ENCODE measurements around the gene ZNF17. TPM values are rescaled to one million over a fixed set of nuclear protein-coding genes. Genes with fewer than 3 reads are reported as not detected.
A peak's percentile ranks its signal among the peaks of the same experiment; 100 is the strongest.

Gene ZNF17
- total RNA-seq, 1 experiment from 2014 or later: 5.1 TPM

GRCh38 chr19:57410877-57411671, at the start of gene ZNF17 (continued):
- no peak for TF ChIP-seq REST (IDR thresholded peaks at IDR 0.05; ENCODE audit: low read depth)

- 0 out of 4 replicates have a peak, but pooled peaks cover 0 to 8% of the 10 kb centered on the region in 2 experiments for H3K36me3 ChIP-seq (ENCODE audit: control insufficient read depth in 1 of 2, insufficient read depth in 2 of 2, low read length in 2 of 2)
- peak overlapping the region; percentile 40 to 76; a peak in 3 of 4 replicates for H3K4me3 ChIP-seq (replicated peaks in 1 of 2; ENCODE audit: low read depth in 1 of 2, low read length in 2 of 2)
- peaks cover 3 to 9% of the 10 kb centered on the region in 2 experiments; a peak in 3 of 4 replicates for H3K4me1 ChIP-seq (ENCODE audit: control insufficient read depth in 1 of 2, insufficient read depth in 2 of 2, low read length in 2 of 2)
- no peak for ATAC-seq
- no peak overlapping the region for H3K9ac ChIP-seq (ENCODE audit: low read length)
- ChIA-PET POLR2A (interaction anchor here (1.0 to 1.4 kb wide), 2 partner anchors 12 to 15 kb away, joined by 3 to 6 read pairs; partner anchors contain the start of gene ZNF304), CTCF (no interaction called here), RAD21 (ENCODE audit: low non-redundant PET in 1 of 2, low total read pairs in 2 of 2, uncharacterized antibody in 2 of 2, unreplicated experiment in 2 of 2) (no interaction called here)
- no TSS peak for BruUV-seq (replicated peaks)
- no peak for DNase-seq (ENCODE audit: low read depth, low spot score)
- peak overlapping the region; percentile 91 for H3K4me2 ChIP-seq (ENCODE audit: low read length)
- H3K27me3 ChIP-seq (ENCODE audit: insufficient read depth, low read length): no peaks in the 10 kb centered on the region
- intact Hi-C loops (cut with micrococcal nuclease): no loop called here
- H3K9me2 ChIP-seq (ENCODE audit: insufficient read depth): no peaks in the 10 kb centered on the region
- H4K20me1 ChIP-seq (ENCODE audit: insufficient read depth): no peaks in the 10 kb centered on the region
- H3K27ac ChIP-seq (ENCODE audit: low read depth, low read length): peak overlapping the region; percentile 54; the same call in 1 of the 2 replicates
- no peaks in the 10 kb centered on the region; a peak in 1 of 4 replicates for H3K9me3 ChIP-seq (ENCODE audit: control insufficient read depth in 1 of 2, insufficient read depth in 1 of 2, low read depth in 1 of 2, low read length in 2 of 2)
- peak overlapping the region; percentile 78 for H2AFZ ChIP-seq (ENCODE audit: low read depth, low read length, poor library complexity, severe bottlenecking)
- peaks cover 7% of the 10 kb centered on the region; the same call in 1 of the 2 replicates for H3K79me2 ChIP-seq (ENCODE audit: insufficient read depth, low read length)
- TF ChIP-seq CTCF (IDR thresholded peaks at IDR 0.05 in 2 of 3, conservative IDR thresholded peaks at IDR 0.05 in 1 of 3; ENCODE audit: borderline replicate concordance in 1 of 3, insufficient read depth in 1 of 3, low read depth in 2 of 3, low read length in 2 of 3): no peak
- TF ChIP-seq EZH2phosphoT487 (IDR thresholded peaks at IDR 0.05; ENCODE audit: borderline replicate concordance): no peak
- no peak for TF ChIP-seq ELF1 (IDR thresholded peaks at IDR 0.05; ENCODE audit: borderline replicate concordance, low read depth)
- no peak for TF ChIP-seq FOSL1 (IDR thresholded peaks at IDR 0.05; ENCODE audit: low read depth)
- TF ChIP-seq POLR2AphosphoS5 (IDR thresholded peaks at IDR 0.05; ENCODE audit: low read depth, low read length): no peak
- TF ChIP-seq REST (IDR thresholded peaks at IDR 0.05; ENCODE audit: low read depth): no peak
Observed at GRCh38 chr19:57362419-57362818, 48.5 kb upstream of the ZNF17 start.

Data from HCT116 (cell line).